HCT116 (cell line): ENCODE results near the gene ARPC4. TPM values are rescaled to one million over a fixed set of nuclear protein-coding genes. Genes with fewer than 3 reads are reported as not detected.

Experiments used
- ATAC-seq: fragments of 200-7000 bp; cut with Tn5 transposase; 2 replicates; pipeline ENCODE4 v1.9.1; 2020; ENCODE audit warnings: mild to moderate bottlenecking, moderate library complexity
- BruUV-seq: library from RNA; stranded (reverse); fragments of 400-500 nt; replicated peaks from 2 replicates; lab custom pipeline; 2021; lab: Mats Ljungman, UMichigan
- CTCF ChIA-PET: fragments of 300-600 bp; sonication (Branson Sonifier 250); formaldehyde crosslinking; loops from one replicate; lab custom pipeline; 2021; ENCODE audit warnings: antibody characterized with exemption; lab: Charles Lee
- POLR2A ChIA-PET: fragments of 300-600, 350-600 bp; sonication (Branson Sonifier 250); formaldehyde crosslinking; loops from one replicate; lab custom pipeline; 2021; ENCODE audit warnings: antibody characterized with exemption; lab: Charles Lee
- RAD21 ChIA-PET, 2 experiments: fragments of 300-600 bp; sonication (Branson Sonifier 250); formaldehyde crosslinking; loops; one replicate each; lab custom pipeline; 2023; ENCODE audit warnings: low total read pairs in 2 of 2; ENCODE audit not compliant: uncharacterized antibody in 2 of 2, unreplicated experiment in 2 of 2, low non-redundant PET in 1 of 2; lab: Charles Lee
- DNase-seq: peaks from one replicate; pipeline ENCODE4 v3.0.0-alpha.2; 2010; ENCODE audit warnings: low read depth, low spot score
- H2AFZ ChIP-seq: fragments of 200-600 bp; shearing (Covaris generic), sonication (generic); 2 replicates; pipeline ENCODE4 v1.6.1; 2017; ENCODE audit warnings: low read depth, mixed run types, mixed read lengths, antibody characterized with exemption, low read length; ENCODE audit not compliant: poor library complexity, severe bottlenecking
- H3K27ac ChIP-seq: 2 replicates; pipeline ENCODE4 v1.5.1; 2012; ENCODE audit warnings: low read depth, low read length
- H3K27me3 ChIP-seq: fragments of 200-600 bp; sonication (generic); 2 replicates; pipeline ENCODE4 v1.6.1; 2016; ENCODE audit warnings: mixed run types, low read length, mixed read lengths; ENCODE audit not compliant: insufficient read depth
- H3K36me3 ChIP-seq, 2 experiments: fragments of 200-500 bp in 1 of 2; fragments of 200-600 bp in 1 of 2; sonication (Bioruptor generic) in 1 of 2; sonication (generic) in 1 of 2; 2 replicates each; pipeline versions ENCODE4 v1.5.1 to v1.6.1; 2014 to 2016; ENCODE audit warnings: low read length in 2 of 2, inconsistent platforms in 1 of 2, mixed read lengths in 1 of 2, mixed run types in 1 of 2; ENCODE audit not compliant: insufficient read depth in 2 of 2, control insufficient read depth in 1 of 2
- H3K4me1 ChIP-seq, 2 experiments: fragments of 200-600 bp in 1 of 2; sonication (generic) in 1 of 2; 2 replicates each; pipeline versions ENCODE4 v1.5.1 to v1.6.1; 2012 to 2017; ENCODE audit warnings: low read length in 2 of 2, inconsistent platforms in 1 of 2, mild to moderate bottlenecking in 1 of 2, mixed read lengths in 1 of 2, mixed run types in 1 of 2, moderate library complexity in 1 of 2; ENCODE audit not compliant: insufficient read depth in 2 of 2, control insufficient read depth in 1 of 2
- H3K4me2 ChIP-seq: fragments of 200-600 bp; sonication (generic); 2 replicates; pipeline ENCODE4 v1.6.1; 2017; ENCODE audit warnings: mixed run types, low read length, mixed read lengths
- H3K4me3 ChIP-seq, 2 experiments: fragments of 200-600 bp in 1 of 2; sonication (generic) in 1 of 2; replicated peaks in 1 of 2; 2 replicates each; pipeline ENCODE4 v1.5.1; 2011 to 2016; ENCODE audit warnings: low read length in 2 of 2, control low read depth in 1 of 2, low read depth in 1 of 2, mild to moderate bottlenecking in 1 of 2, mixed read lengths in 1 of 2, mixed run types in 1 of 2
- H3K79me2 ChIP-seq: fragments of 200-600 bp; sonication (generic); 2 replicates; pipeline ENCODE4 v1.6.1; 2017; ENCODE audit warnings: mild to moderate bottlenecking, mixed run types, low read length, moderate library complexity, mixed read lengths; ENCODE audit not compliant: insufficient read depth
- H3K9ac ChIP-seq: fragments of 200-600 bp; sonication (generic); 2 replicates; pipeline ENCODE4 v1.6.1; 2016; ENCODE audit warnings: low read length, mixed read lengths
- H3K9me2 ChIP-seq: fragments of 200-600 bp; sonication (generic), shearing (Covaris generic); 2 replicates; pipeline ENCODE4 v1.6.1; 2017; ENCODE audit warnings: mixed run types, mild to moderate bottlenecking, moderate library complexity; ENCODE audit not compliant: insufficient read depth
- H3K9me3 ChIP-seq, 2 experiments: fragments of 200-500 bp in 1 of 2; fragments of 200-600 bp in 1 of 2; sonication (Bioruptor generic) in 1 of 2; sonication (generic) in 1 of 2; 2 replicates each; pipeline ENCODE4 v1.6.1; 2014 to 2017; ENCODE audit warnings: low read length in 2 of 2, mixed read lengths in 2 of 2, inconsistent platforms in 1 of 2, low read depth in 1 of 2, mild to moderate bottlenecking in 1 of 2, mixed run types in 1 of 2, moderate library complexity in 1 of 2; ENCODE audit not compliant: control insufficient read depth in 1 of 2, insufficient read depth in 1 of 2
- H4K20me1 ChIP-seq: fragments of 200-600 bp; sonication (generic), shearing (Covaris generic); 2 replicates; pipeline ENCODE4 v1.6.1; 2017; ENCODE audit warnings: mixed run types, mild to moderate bottlenecking, moderate library complexity; ENCODE audit not compliant: insufficient read depth
- ATF3 ChIP-seq: IDR thresholded peaks from 2 replicates; pipeline ENCODE4 v1.6.1; 2012
- CBX3 ChIP-seq: IDR thresholded peaks from 2 replicates; pipeline ENCODE4 v1.6.1; 2012; ENCODE audit warnings: low read depth
- CEBPB ChIP-seq: IDR thresholded peaks from 2 replicates; pipeline ENCODE4 v1.6.1; 2012; ENCODE audit warnings: low read depth
- ELF1 ChIP-seq: IDR thresholded peaks from 2 replicates; pipeline ENCODE4 v1.6.1; 2012; ENCODE audit warnings: low read depth, borderline replicate concordance
- EZH2 ChIP-seq: fragments of 200-600 bp; sonication (generic); IDR thresholded peaks from 2 replicates; pipeline ENCODE4 v1.6.1; 2017; ENCODE audit warnings: antibody characterized with exemption, mixed run types
- EZH2phosphoT487 ChIP-seq: fragments of 200-600 bp; IDR thresholded peaks from 2 replicates; pipeline ENCODE4 v1.6.1; 2018; ENCODE audit warnings: antibody characterized with exemption, borderline replicate concordance
- FOSL1 ChIP-seq: IDR thresholded peaks from 2 replicates; pipeline ENCODE4 v1.6.1; 2012; ENCODE audit warnings: low read depth
- JUND ChIP-seq: IDR thresholded peaks from 2 replicates; pipeline ENCODE4 v1.6.1; 2012
- POLR2AphosphoS5 ChIP-seq: IDR thresholded peaks from 2 replicates; pipeline ENCODE4 v1.6.1; 2011; ENCODE audit warnings: mild to moderate bottlenecking, low read depth, low read length, moderate library complexity
- RAD21 ChIP-seq: IDR thresholded peaks from 2 replicates; pipeline ENCODE4 v1.6.1; 2012; ENCODE audit warnings: low read depth, mild to moderate bottlenecking
- SP1 ChIP-seq: IDR thresholded peaks from 2 replicates; pipeline ENCODE4 v1.6.1; 2012; ENCODE audit warnings: low read depth
- TCF7L2 ChIP-seq: IDR thresholded peaks from 2 replicates; pipeline ENCODE4 v1.7.0; 2011; ENCODE audit warnings: borderline replicate concordance, inconsistent platforms; ENCODE audit not compliant: insufficient read depth, insufficient read length; ENCODE audit errors: extremely low read depth
- intact Hi-C: fragments of 100-400 bp; cut with micrococcal nuclease; formaldehyde crosslinking; loops from 2 replicates; pipeline ENCODE4 v1.10.0; 2022
- total RNA-seq: library from RNA; stranded (reverse); gene quantifications from one replicate; pipeline ENCODE4 v1.2.1, GENCODE V29; 2021; ENCODE audit not compliant: unreplicated experiment

ARPC4 gene
- total RNA-seq, 1 experiment from 2014 or later: 110 TPM

- Histone ChIP-seq H4K20me1 (no peaks in the 10 kb centered on the region), H3K9ac (no peak overlapping the region), H3K9me2 (no peaks in the 10 kb centered on the region), H3K9me3 (no peaks in the 10 kb centered on the region), H3K79me2 (peaks cover 8% of the 10 kb centered on the region), H3K27ac (no peak overlapping the region), H3K27me3 (no peaks in the 10 kb centered on the region), H3K4me2 (no peak overlapping the region), H3K36me3 (peaks cover 54 to 70% of the 10 kb centered on the region in 2 experiments), H3K4me1 (peaks cover 8 to 18% of the 10 kb centered on the region in 2 experiments), H2AFZ (no peak overlapping the region), H3K4me3 (no peak overlapping the region)
- no peak for TF ChIP-seq JUND
- no peak for TF ChIP-seq FOSL1
- 0 out of 2 replicates have a peak, but pooled peaks have one; percentile 9 for TF ChIP-seq POLR2AphosphoS5
- no peak for TF ChIP-seq TCF7L2
- no peak for TF ChIP-seq EZH2phosphoT487
- TF ChIP-seq ATF3: no peak
- TF ChIP-seq EZH2: no peak
- ChIA-PET POLR2A (no interaction called here), CTCF (no interaction called here), RAD21 (no interaction called here)
- DNase-seq: no peak
- no TSS peak for BruUV-seq
- intact Hi-C loops: no loop called here
- no peak for ATAC-seq
Measured at GRCh38 chr3:9746330-9746729, 46.6 kb upstream of the ARPC4 start.

GRCh38 chr3:9747267-9747666 is 45.6 kb upstream of the ARPC4 start:
- H3K4me3 ChIP-seq: no peak overlapping the region
- H3K36me3 ChIP-seq: peaks cover 46 to 66% of the 10 kb centered on the region in 2 experiments
- peaks cover 8% of the 10 kb centered on the region for H3K79me2 ChIP-seq
- ATAC-seq (no peak), DNase-seq (no peak)
- no peak overlapping the region for H3K27ac ChIP-seq
- no peaks in the 10 kb centered on the region for H3K9me2 ChIP-seq
- H3K4me1 ChIP-seq: peaks cover 8 to 18% of the 10 kb centered on the region in 2 experiments
- CTCF ChIA-PET: no interaction called here
- no peak overlapping the region for H3K4me2 ChIP-seq
- RAD21 ChIA-PET: no interaction called here
- BruUV-seq: no TSS peak
- no peaks in the 10 kb centered on the region for H4K20me1 ChIP-seq
- TF ChIP-seq SP1 (no peak), RAD21 (no peak), CEBPB (no peak), ELF1 (no peak), FOSL1 (no peak), CBX3 (no peak), EZH2phosphoT487 (no peak)
- intact Hi-C loops: no loop called here
- H3K9me3 ChIP-seq: no peaks in the 10 kb centered on the region
- POLR2A ChIA-PET: no interaction called here
- no peaks in the 10 kb centered on the region for H3K27me3 ChIP-seq
- no peak overlapping the region for H2AFZ ChIP-seq
- H3K9ac ChIP-seq: no peak overlapping the region
